Prostate gland (tissue), 2 donors: Measurements from ENCODE around the gene MACROH2A2. TPM values are rescaled to one million over a fixed set of nuclear protein-coding genes. Genes with fewer than 3 reads are reported as not detected.
"Not testable (repeated sequence)": the region's sequence is repeated elsewhere in the genome, so short reads cannot be mapped to it uniquely, and the experiment has no call there.

Source experiments
- DNase-seq: peaks from one replicate; pipeline ENCODE4 v3.0.0-alpha.2; 2019; ENCODE audit warnings: low spot score
- H3K27ac ChIP-seq, 2 donors: fragments of 200-600 bp; sonication (generic); 2 replicates each; pipeline ENCODE4 v1.5.1; 2017 to 2019
- H3K27me3 ChIP-seq: fragments of 200-600 bp; sonication (generic); replicated peaks from 2 replicates; pipeline ENCODE4 v1.5.1; 2019; ENCODE audit not compliant: insufficient read depth
- H3K36me3 ChIP-seq, 2 donors: fragments of 200-600 bp; sonication (generic); 1 replicate in 1 of 2; 2 replicates in 1 of 2; pipeline versions ENCODE4 v1.5.1 to v1.8.1; 2017 to 2019
- H3K4me1 ChIP-seq: fragments of 200-600 bp; sonication (generic); replicated peaks from 2 replicates; pipeline ENCODE4 v1.5.1; 2019
- H3K4me3 ChIP-seq, 2 donors: fragments of 200-600 bp; sonication (generic); 2 replicates each; pipeline ENCODE4 v1.5.1; 2017 to 2019
- H3K9me3 ChIP-seq: fragments of 200-600 bp; sonication (generic); 2 replicates; pipeline ENCODE4 v1.5.1; 2017
- CTCF ChIP-seq, 4 experiments: fragments of 200-600 bp in 2 of 4; fragments of 450-650 bp in 2 of 4; sonication (generic) in 2 of 4; IDR thresholded peaks; 1 replicate in 3 of 4; 2 replicates in 1 of 4; pipeline ENCODE4 v1.5.1; 2016 to 2019; ENCODE audit warnings: antibody characterized with exemption in 4 of 4, mild to moderate bottlenecking in 2 of 4, moderate library complexity in 2 of 4
- POLR2A ChIP-seq: fragments of 450-650 bp; IDR thresholded peaks from one replicate; pipeline ENCODE4 v1.6.1; 2016; ENCODE audit warnings: antibody characterized with exemption, mild to moderate bottlenecking
- POLR2AphosphoS5 ChIP-seq: sonication (generic); formaldehyde crosslinking; IDR thresholded peaks from one replicate; pipeline ENCODE4 v1.6.1; 2017; ENCODE audit warnings: antibody characterized with exemption
- WGBS: methylation state at CpG from one replicate; pipeline ENCODE4 v1.1.5; 2018; 5-methylcytosine and 5-hydroxymethylcytosine counted together
- intact Hi-C: fragments of 100-400 bp; cut with DNase I; formaldehyde crosslinking; loops from one replicate; pipeline ENCODE4 v1.14.2; 2022
- total RNA-seq, 2 donors: library from RNA; depleted of rRNA; stranded (reverse); fragments of >200 nt; gene quantifications; one replicate each; pipeline ENCODE4 v1.1.0, GENCODE V29; 2016

MACROH2A2 gene
- total RNA-seq, 2 donors from 2014 or later, result 23.1 to 59.5 TPM

GRCh38 chr10:70070834-70071233, 18.2 kb downstream of the MACROH2A2 start:
- no peak for TF ChIP-seq POLR2A
- H3K27me3 ChIP-seq, result no peaks in the 10 kb centered on the region
- H3K4me3 ChIP-seq, result no peak overlapping the region
- H3K4me1 ChIP-seq, result no peaks in the 10 kb centered on the region
- H3K36me3 ChIP-seq, result no peaks in the 10 kb centered on the region
- WGBS, result 97% methylated on average over 11 of the region's 11 CpGs
- H3K27ac ChIP-seq, result no peak overlapping the region
- no peaks in the 10 kb centered on the region for H3K9me3 ChIP-seq
- no peak for DNase-seq
- intact Hi-C loops, result no loop called here

- Histone ChIP-seq H3K27me3 (no peaks in the 10 kb centered on the region), H3K36me3 (no peaks in the 10 kb centered on the region), H3K27ac (no peak overlapping the region), H3K4me1 (no peaks in the 10 kb centered on the region), H3K9me3 (no peaks in the 10 kb centered on the region), H3K4me3 (no peak overlapping the region)
- TF ChIP-seq CTCF (IDR thresholded peaks at IDR 0.05) (no peak), POLR2AphosphoS5 (no peak), POLR2A (no peak)
- DNase-seq, result no peak
- intact Hi-C loops, result no loop called here
- WGBS, result 64% methylated on average over 2 of the region's 2 CpGs
These were observed 21.5 kb downstream of the MACROH2A2 start for GRCh38 chr10:70074165-70074564.

GRCh38 chr10:70074971-70075370, 22.3 kb downstream of the MACROH2A2 start:
- no peak for TF ChIP-seq POLR2AphosphoS5
- no peak for TF ChIP-seq POLR2A
- TF ChIP-seq CTCF (IDR thresholded peaks at IDR 0.05), result no peak
- H3K4me1 ChIP-seq, result no peaks in the 10 kb centered on the region
- no peak overlapping the region for H3K27ac ChIP-seq
- 97% methylated on average over 2 of the region's 2 CpGs for WGBS
- DNase-seq, result no peak
- no peaks in the 10 kb centered on the region for H3K9me3 ChIP-seq
- no peaks in the 10 kb centered on the region for H3K36me3 ChIP-seq
- no peaks in the 10 kb centered on the region for H3K27me3 ChIP-seq
- intact Hi-C loops, result no loop called here
- no peak overlapping the region for H3K4me3 ChIP-seq

- H3K4me1 ChIP-seq, result no peaks in the 10 kb centered on the region
- H3K36me3 ChIP-seq, result no peaks in the 10 kb centered on the region
- no peak for TF ChIP-seq POLR2A
- TF ChIP-seq POLR2AphosphoS5, result no peak
- TF ChIP-seq CTCF (IDR thresholded peaks at IDR 0.05), result no peak
- H3K4me3 ChIP-seq, result no peak overlapping the region
- H3K9me3 ChIP-seq, result no peaks in the 10 kb centered on the region
- H3K27me3 ChIP-seq, result no peaks in the 10 kb centered on the region
- no peak overlapping the region for H3K27ac ChIP-seq
- WGBS, result 92% methylated on average over 5 of the region's 5 CpGs
- no peak for DNase-seq
- intact Hi-C loops, result no loop called here
These were observed 25.7 kb downstream of the MACROH2A2 start for GRCh38 chr10:70078329-70078728.

GRCh38 chr10:70078937-70079336, 26.3 kb downstream of the MACROH2A2 start:
- H3K27ac ChIP-seq, result no peak overlapping the region
- TF ChIP-seq POLR2A (no peak), POLR2AphosphoS5 (no peak), CTCF (IDR thresholded peaks at IDR 0.05) (no peak)
- no peaks in the 10 kb centered on the region for H3K4me1 ChIP-seq
- no peak overlapping the region for H3K4me3 ChIP-seq
- H3K36me3 ChIP-seq, result no peaks in the 10 kb centered on the region
- intact Hi-C loops, result no loop called here
- H3K9me3 ChIP-seq, result no peaks in the 10 kb centered on the region
- WGBS, result 86% methylated on average over 7 of the region's 7 CpGs
- no peak for DNase-seq
- H3K27me3 ChIP-seq, result no peaks in the 10 kb centered on the region

GRCh38 chr10:70080789-70081188, 28.1 kb downstream of the MACROH2A2 start:
- H3K27me3 ChIP-seq, H3K27ac ChIP-seq, DNase-seq, H3K9me3 ChIP-seq, H3K4me1 ChIP-seq, H3K36me3 ChIP-seq, H3K4me3 ChIP-seq, intact Hi-C loops: not testable (repeated sequence)
- 84% methylated on average over 2 of the region's 2 CpGs for WGBS
